ENCODE results near the gene CDC42. TPM values are rescaled to one million over a fixed set of nuclear protein-coding genes. Genes with fewer than 3 reads are reported as not detected.
A peak's percentile ranks its signal among the peaks of the same experiment; 100 is the strongest.

The CDC42 gene
- polyA plus RNA-seq, 3 donors = 210 to 731 (median 606) TPM

- peak overlapping the region; percentile 25 for H3K4me2 ChIP-seq (replicated peaks; ENCODE audit: extremely low read depth, low read length, poor library complexity, severe bottlenecking)
- H3K27ac Mint-ChIP-seq = peak overlapping the region in 5 of 7 donors; percentile 11 to 83 (median 27)
- H3K4me3 Mint-ChIP-seq = peak overlapping the region in 1 of 2 donors; percentile 1
- no peak overlapping the region for H2AFZ ChIP-seq (ENCODE audit: insufficient read depth, low read depth, low read length, poor library complexity, severe bottlenecking)
- no CpG with 5 or more reads among the region's 1 CpG for WGBS (ENCODE audit: insufficient coverage)
- H3K4me1 ChIP-seq (ENCODE audit: control insufficient read depth in 1 of 2, insufficient read depth in 2 of 2, low read length in 2 of 2) = peaks cover 66 to 78% of the 10 kb centered on the region in 2 donors
- H3K27me3 Mint-ChIP-seq (ENCODE audit: low read depth in 3 of 3) = peaks cover 0 to 4% (median 0%) of the 10 kb centered on the region in 3 donors
- H3K27me3 ChIP-seq (ENCODE audit: control insufficient read depth in 2 of 2, insufficient read depth in 2 of 2, low read length in 2 of 2) = no peaks in the 10 kb centered on the region
- peak overlapping the region in 1 of 3 experiments; percentile 37 for H3K4me3 ChIP-seq (replicated peaks in 1 of 3; ENCODE audit: low read depth in 2 of 3, low read length in 3 of 3)
- no peaks in the 10 kb centered on the region for H3K9me3 ChIP-seq (replicated peaks in 1 of 2; ENCODE audit: control insufficient read depth in 1 of 2, insufficient read depth in 1 of 2, low read length in 2 of 2)
- peaks cover 20 to 50% of the 10 kb centered on the region in 2 donors for H3K36me3 Mint-ChIP-seq
- no peak overlapping the region for H3K9ac ChIP-seq (ENCODE audit: insufficient read depth, low read length, poor library complexity, severe bottlenecking)
- H3K9me3 Mint-ChIP-seq = no peaks in the 10 kb centered on the region
- no peak for DNase-seq
- peaks cover 11 to 29% of the 10 kb centered on the region in 2 donors for H3K36me3 ChIP-seq (replicated peaks in 1 of 2; ENCODE audit: control insufficient read depth in 1 of 2, insufficient read depth in 2 of 2, low read length in 2 of 2)
- peaks cover 89% of the 10 kb centered on the region for H3K79me2 ChIP-seq (ENCODE audit: insufficient read depth, low read length)
- peak overlapping the region in 1 of 2 donors; percentile 54 for H3K27ac ChIP-seq (ENCODE audit: low read depth in 1 of 2, low read length in 2 of 2)
- H3K4me1 Mint-ChIP-seq = peaks cover 67% of the 10 kb centered on the region
- H4K20me1 ChIP-seq (ENCODE audit: insufficient read depth, low read length) = peaks cover 76% of the 10 kb centered on the region
- intact Hi-C loops (cut with micrococcal nuclease) = loop anchor here in 1 of 2 donors (5.0 kb wide), 1 partner anchor 34 kb away; no protein-coding TSS in a partner anchor
- no peak for TF ChIP-seq CTCF (IDR thresholded peaks at IDR 0.05)
These were observed 3.5 kb downstream of the CDC42 start for GRCh38 chr1:22056043-22056442.

- Histone ChIP-seq H3K36me3 (replicated peaks in 1 of 2; ENCODE audit: control insufficient read depth in 1 of 2, insufficient read depth in 2 of 2, low read length in 2 of 2) (peaks cover 11 to 29% of the 10 kb centered on the region in 2 donors), H3K9ac (ENCODE audit: insufficient read depth, low read length, poor library complexity, severe bottlenecking) (no peak overlapping the region), H3K27ac (ENCODE audit: low read depth in 1 of 2, low read length in 2 of 2) (peak overlapping the region in 1 of 2 donors; percentile 54), H2AFZ (ENCODE audit: insufficient read depth, low read depth, low read length, poor library complexity, severe bottlenecking) (no peak overlapping the region), H3K27me3 (ENCODE audit: control insufficient read depth in 2 of 2, insufficient read depth in 2 of 2, low read length in 2 of 2) (no peaks in the 10 kb centered on the region), H3K9me3 (replicated peaks in 1 of 2; ENCODE audit: control insufficient read depth in 1 of 2, insufficient read depth in 1 of 2, low read length in 2 of 2) (no peaks in the 10 kb centered on the region), H3K4me3 (replicated peaks in 1 of 3; ENCODE audit: low read depth in 2 of 3, low read length in 3 of 3) (peak overlapping the region in 1 of 3 experiments; percentile 37), H3K4me2 (replicated peaks; ENCODE audit: extremely low read depth, low read length, poor library complexity, severe bottlenecking) (peak overlapping the region; percentile 25), H3K4me1 (ENCODE audit: control insufficient read depth in 1 of 2, insufficient read depth in 2 of 2, low read length in 2 of 2) (peaks cover 65 to 78% of the 10 kb centered on the region in 2 donors), H3K79me2 (ENCODE audit: insufficient read depth, low read length) (peaks cover 96% of the 10 kb centered on the region), H4K20me1 (ENCODE audit: insufficient read depth, low read length) (peaks cover 85% of the 10 kb centered on the region)
- peaks cover 0 to 4% (median 0%) of the 10 kb centered on the region in 3 donors for H3K27me3 Mint-ChIP-seq (ENCODE audit: low read depth in 3 of 3)
- H3K36me3 Mint-ChIP-seq = peaks cover 20 to 53% of the 10 kb centered on the region in 2 donors
- no peak overlapping the region for H3K4me3 Mint-ChIP-seq
- WGBS (ENCODE audit: insufficient coverage) = no CpG with 5 or more reads among the region's 2 CpGs
- TF ChIP-seq CTCF (IDR thresholded peaks at IDR 0.05) = no peak
- peaks cover 69% of the 10 kb centered on the region for H3K4me1 Mint-ChIP-seq
- no peaks in the 10 kb centered on the region for H3K9me3 Mint-ChIP-seq
- peak overlapping the region in 6 of 7 donors; percentile 65 to 83 (median 76) for H3K27ac Mint-ChIP-seq
- DNase-seq = peak; percentile 32 to 70 (median 60)
- intact Hi-C loops (cut with micrococcal nuclease) = loop anchor here in 1 of 2 donors (5.0 kb wide), 1 partner anchor 35 kb away; no protein-coding TSS in a partner anchor
These were observed 4.4 kb downstream of the CDC42 start for GRCh38 chr1:22056936-22057335.
